ENCODE measurements around the gene MEIOB.
"Not testable (repeated sequence)": the region's sequence is repeated elsewhere in the genome, so short reads cannot be mapped to it uniquely, and the experiment has no call there.

The MEIOB gene

GRCh38 chr16:1810536-1810935 lies 61.4 kb downstream of the MEIOB start:
- no peak for DNase-seq (ENCODE audit: low spot score)

GRCh38 chr16:1810106-1810505 lies 61.9 kb downstream of the MEIOB start:
- DNase-seq (ENCODE audit: low spot score): no peak

- DNase-seq (ENCODE audit: low spot score): no peak
These were observed 62.6 kb downstream of the MEIOB start for GRCh38 chr16:1809281-1809801.

GRCh38 chr16:1808691-1809090 lies 63.3 kb downstream of the MEIOB start:
- no peak for DNase-seq (ENCODE audit: low spot score)

GRCh38 chr16:1807626-1808025 lies 64.3 kb downstream of the MEIOB start:
- no peak for DNase-seq (ENCODE audit: low spot score)

GRCh38 chr16:1800701-1801100 lies 71.3 kb downstream of the MEIOB start:
- DNase-seq (ENCODE audit: low spot score): no peak

- not testable (repeated sequence) for DNase-seq (ENCODE audit: low spot score)
These were observed 72.7 kb downstream of the MEIOB start for GRCh38 chr16:1799263-1799662.

GRCh38 chr16:1794908-1795666 lies 76.9 kb downstream of the MEIOB start:
- DNase-seq (ENCODE audit: low spot score): no peak

GRCh38 chr16:1794221-1794871 lies 77.6 kb downstream of the MEIOB start:
- no peak for DNase-seq (ENCODE audit: low spot score)

- DNase-seq (ENCODE audit: low spot score): no peak
These were observed 78.3 kb downstream of the MEIOB start, which contains the start of gene IGFALS for GRCh38 chr16:1793578-1794220. Gene IGFALS (minus strand): TSS chr16:1793705. CDS start chr16:1793652, 53 bp downstream.

- DNase-seq (ENCODE audit: low spot score): no peak
These were observed 79.0 kb downstream of the MEIOB start for GRCh38 chr16:1792836-1793577.

GRCh38 chr16:1791943-1792812 lies 79.8 kb downstream of the MEIOB start:
- no peak for DNase-seq (ENCODE audit: low spot score)

GRCh38 chr16:1791256-1791942 lies 80.6 kb downstream of the MEIOB start:
- DNase-seq (ENCODE audit: low spot score): no peak

- DNase-seq (ENCODE audit: low spot score): no peak
These were observed 81.2 kb downstream of the MEIOB start for GRCh38 chr16:1790611-1791255.

- no peak for DNase-seq (ENCODE audit: low spot score)
These were observed 81.7 kb downstream of the MEIOB start for GRCh38 chr16:1790261-1790610.

GRCh38 chr16:1789643-1790045 lies 82.3 kb downstream of the MEIOB start:
- DNase-seq (ENCODE audit: low spot score): no peak

- DNase-seq (ENCODE audit: low spot score): no peak
These were observed 83.3 kb downstream of the MEIOB start for GRCh38 chr16:1788708-1789100.

- DNase-seq (ENCODE audit: low spot score): no peak
These were observed 83.8 kb downstream of the MEIOB start for GRCh38 chr16:1788095-1788707.

GRCh38 chr16:1787322-1788094 lies 84.5 kb downstream of the MEIOB start:
- no peak for DNase-seq (ENCODE audit: low spot score)

All from hepatic stellate cell (primary cell).